AG04450 (cell line): ENCODE data around the gene BUB1. TPM values are rescaled to one million over a fixed set of nuclear protein-coding genes. Genes with fewer than 3 reads are reported as not detected.

Source experiments
- CTCF ChIA-PET: fragments of 300-600, 350-600 bp; formaldehyde crosslinking; extraction: SDS; loops from one replicate; lab custom pipeline; 2022; ENCODE audit warnings: antibody characterized with exemption, inconsistent platforms; lab: Charles Lee
- POLR2A ChIA-PET: fragments of 350-600 bp; formaldehyde crosslinking; extraction: SDS; loops from one replicate; lab custom pipeline; 2021; ENCODE audit warnings: antibody characterized with exemption, inconsistent platforms; lab: Yijun Ruan, JAX
- DNase-seq: peaks from one replicate; pipeline ENCODE4 v3.0.0-alpha.2; 2011; ENCODE audit warnings: low read depth, low spot score
- H3K27ac ChIP-seq: one replicate; pipeline ENCODE4 v1.5.1; 2012; ENCODE audit warnings: low read depth, low read length, control low read depth
- H3K27me3 ChIP-seq: one replicate; pipeline ENCODE4 v1.6.0; 2012; ENCODE audit warnings: low read length; ENCODE audit not compliant: control insufficient read depth, insufficient read depth
- H3K4me3 ChIP-seq: 2 replicates; pipeline ENCODE4 v1.5.1; 2011; ENCODE audit warnings: mild to moderate bottlenecking, low read depth, low read length, control low read depth
- H3K9me3 ChIP-seq: 2 replicates; pipeline ENCODE4 v1.5.1; 2012; ENCODE audit warnings: low read length; ENCODE audit not compliant: control insufficient read depth, insufficient read depth
- CTCF ChIP-seq: IDR thresholded peaks from 2 replicates; pipeline ENCODE4 v1.5.1; 2011; ENCODE audit warnings: low read depth, low read length, control low read depth, inconsistent platforms
- polyA plus RNA-seq: library from polyadenylated mRNA; depleted of rRNA; stranded (reverse); fragments of >200 nt; gene quantifications from 2 replicates; pipeline ENCODE4 v1.2.3, GENCODE V29; 2011

BUB1 gene
- polyA plus RNA-seq, 1 experiment = 14.1 TPM

GRCh38 chr2:110645616-110646015 is 32.2 kb downstream of the BUB1 start:
- H3K9me3 ChIP-seq = no peaks in the 10 kb centered on the region
- TF ChIP-seq CTCF = no peak
- H3K27me3 ChIP-seq = no peaks in the 10 kb centered on the region
- DNase-seq = no peak
- ChIA-PET POLR2A (no interaction called here), CTCF (interaction anchor here (0.8 kb wide), 1 partner anchor 109 kb away, joined by 3 read pairs; no protein-coding TSS in a partner anchor)
- H3K27ac ChIP-seq = no peak overlapping the region
- H3K4me3 ChIP-seq = no peak overlapping the region

- CTCF ChIA-PET = interaction anchor here (1.0 kb wide), 1 partner anchor 112 kb away, joined by 4 read pairs; no protein-coding TSS in a partner anchor
Observed at GRCh38 chr2:110644357-110644756, 33.5 kb downstream of the BUB1 start.

GRCh38 chr2:110642360-110642759 is 35.5 kb downstream of the BUB1 start:
- Histone ChIP-seq H3K27ac (no peak overlapping the region), H3K4me3 (no peak overlapping the region), H3K27me3 (no peaks in the 10 kb centered on the region), H3K9me3 (no peaks in the 10 kb centered on the region)
- no peak for TF ChIP-seq CTCF
- ChIA-PET CTCF (interaction anchor here (1.4 kb wide), 1 partner anchor 113 kb away, joined by 4 read pairs; no protein-coding TSS in a partner anchor), POLR2A (no interaction called here)
- DNase-seq = no peak

More at GRCh38 chr2:110644357-110644756, 33.5 kb downstream of the BUB1 start:
- Histone ChIP-seq H3K27ac (no peak overlapping the region), H3K27me3 (no peaks in the 10 kb centered on the region), H3K9me3 (no peaks in the 10 kb centered on the region), H3K4me3 (no peak overlapping the region)
- no peak for DNase-seq
- TF ChIP-seq CTCF = no peak
- POLR2A ChIA-PET = no interaction called here

GRCh38 chr2:110639972-110640371 is 37.9 kb downstream of the BUB1 start:
- TF ChIP-seq CTCF = no peak
- ChIA-PET POLR2A (no interaction called here), CTCF (interaction anchor here (0.6 kb wide), 1 partner anchor 40 kb away, joined by 8 read pairs; no protein-coding TSS in a partner anchor)
- DNase-seq = no peak
- Histone ChIP-seq H3K27ac (no peak overlapping the region), H3K27me3 (no peaks in the 10 kb centered on the region), H3K4me3 (no peak overlapping the region), H3K9me3 (no peaks in the 10 kb centered on the region)

- POLR2A ChIA-PET = no interaction called here
- no peak overlapping the region for H3K4me3 ChIP-seq
- no peak for TF ChIP-seq CTCF
- no peaks in the 10 kb centered on the region for H3K27me3 ChIP-seq
- H3K27ac ChIP-seq = no peak overlapping the region
- CTCF ChIA-PET = interaction anchor here (0.6 to 0.8 kb wide), 2 partner anchors 10 to 41 kb away, joined by 3 to 8 read pairs; no protein-coding TSS in a partner anchor
- no peaks in the 10 kb centered on the region for H3K9me3 ChIP-seq
- no peak for DNase-seq
Observed at GRCh38 chr2:110638952-110639695, 38.7 kb downstream of the BUB1 start.
